ENCODE measurements around the gene PRTN3.

The PRTN3 gene

GRCh38 chr19:868458-869244, 27.9 kb downstream of the PRTN3 start:
- TF ChIP-seq SIN3A (IDR thresholded peaks at IDR 0.05; ENCODE audit: borderline replicate concordance, insufficient read depth, low read length) (no peak), TAF1 (IDR thresholded peaks at IDR 0.05; ENCODE audit: borderline replicate concordance, insufficient read depth, low read length) (no peak), REST (IDR thresholded peaks at IDR 0.05; ENCODE audit: insufficient read depth in 1 of 2, low read depth in 2 of 2, low read length in 2 of 2) (no peak), POLR2AphosphoS5 (IDR thresholded peaks at IDR 0.05; ENCODE audit: low read depth, low read length) (no peak; the same call in 1 of the 2 replicates), FOXP2 (optimal IDR thresholded peaks at IDR 0.05; ENCODE audit: borderline replicate concordance, extremely low read depth, extremely low read length, insufficient read depth) (no peak)

GRCh38 chr19:869245-870177, 28.7 kb downstream of the PRTN3 start:
- TF ChIP-seq FOXP2 (optimal IDR thresholded peaks at IDR 0.05; ENCODE audit: borderline replicate concordance, extremely low read depth, extremely low read length, insufficient read depth) = no peak
- TF ChIP-seq REST (IDR thresholded peaks at IDR 0.05; ENCODE audit: insufficient read depth in 1 of 2, low read depth in 2 of 2, low read length in 2 of 2) = no peak
- TF ChIP-seq SIN3A (IDR thresholded peaks at IDR 0.05; ENCODE audit: borderline replicate concordance, insufficient read depth, low read length) = no peak
- TF ChIP-seq TAF1 (IDR thresholded peaks at IDR 0.05; ENCODE audit: borderline replicate concordance, insufficient read depth, low read length) = no peak
- no peak for TF ChIP-seq POLR2AphosphoS5 (IDR thresholded peaks at IDR 0.05; ENCODE audit: low read depth, low read length)

- TF ChIP-seq FOXP2 (optimal IDR thresholded peaks at IDR 0.05; ENCODE audit: borderline replicate concordance, extremely low read depth, extremely low read length, insufficient read depth) = no peak
- no peak for TF ChIP-seq REST (IDR thresholded peaks at IDR 0.05; ENCODE audit: insufficient read depth in 1 of 2, low read depth in 2 of 2, low read length in 2 of 2)
- no peak for TF ChIP-seq POLR2AphosphoS5 (IDR thresholded peaks at IDR 0.05; ENCODE audit: low read depth, low read length)
- no peak for TF ChIP-seq SIN3A (IDR thresholded peaks at IDR 0.05; ENCODE audit: borderline replicate concordance, insufficient read depth, low read length)
- no peak for TF ChIP-seq TAF1 (IDR thresholded peaks at IDR 0.05; ENCODE audit: borderline replicate concordance, insufficient read depth, low read length)
Measured at GRCh38 chr19:870314-870713, 29.5 kb downstream of the PRTN3 start.

GRCh38 chr19:870963-871401, 30.2 kb downstream of the PRTN3 start:
- no peak for TF ChIP-seq FOXP2 (optimal IDR thresholded peaks at IDR 0.05; ENCODE audit: borderline replicate concordance, extremely low read depth, extremely low read length, insufficient read depth)
- TF ChIP-seq REST (IDR thresholded peaks at IDR 0.05; ENCODE audit: insufficient read depth in 1 of 2, low read depth in 2 of 2, low read length in 2 of 2) = no peak
- TF ChIP-seq TAF1 (IDR thresholded peaks at IDR 0.05; ENCODE audit: borderline replicate concordance, insufficient read depth, low read length) = no peak
- no peak for TF ChIP-seq SIN3A (IDR thresholded peaks at IDR 0.05; ENCODE audit: borderline replicate concordance, insufficient read depth, low read length)
- TF ChIP-seq POLR2AphosphoS5 (IDR thresholded peaks at IDR 0.05; ENCODE audit: low read depth, low read length) = no peak
